Loucy (cell line): Measurements from ENCODE around the gene SEC14L3.

Experiments used
- H2AFZ ChIP-seq: fragments of 200-600 bp; sonication (generic); 2 replicates; pipeline ENCODE4 v1.6.0; 2016; ENCODE audit warnings: antibody characterized with exemption, mild to moderate bottlenecking, low read length, moderate library complexity
- H3F3A ChIP-seq: fragments of 200-600 bp; 2 replicates; pipeline ENCODE4 v1.6.0; 2016; ENCODE audit warnings: antibody characterized with exemption, low read depth, mild to moderate bottlenecking
- H3K27me3 ChIP-seq: fragments of 200-600 bp; sonication (generic); 2 replicates; pipeline ENCODE4 v1.6.1; 2014; ENCODE audit warnings: low read length, mild to moderate bottlenecking; ENCODE audit not compliant: insufficient read depth, poor library complexity, severe bottlenecking
- H3K36me3 ChIP-seq: fragments of 200-600 bp; sonication (generic); 2 replicates; pipeline ENCODE4 v1.6.1; 2016; ENCODE audit warnings: low read length; ENCODE audit not compliant: insufficient read depth
- H3K4me1 ChIP-seq: fragments of 200-600 bp; sonication (generic); 2 replicates; pipeline ENCODE4 v1.5.1; 2014; ENCODE audit warnings: low read length, mild to moderate bottlenecking; ENCODE audit not compliant: insufficient read depth, poor library complexity, severe bottlenecking
- H3K4me2 ChIP-seq: fragments of 200-600 bp; sonication (generic); 2 replicates; pipeline ENCODE4 v1.6.0; 2014; ENCODE audit warnings: antibody characterized with exemption, low read length, low read depth, mild to moderate bottlenecking; ENCODE audit not compliant: poor library complexity, severe bottlenecking
- H3K4me3 ChIP-seq: fragments of 200-600 bp; sonication (generic); 2 replicates; pipeline ENCODE4 v1.5.1; 2014; ENCODE audit warnings: low read length, mild to moderate bottlenecking, mixed read lengths; ENCODE audit not compliant: poor library complexity, severe bottlenecking
- H3K79me2 ChIP-seq: fragments of 200-600 bp; sonication (generic); 2 replicates; pipeline ENCODE4 v1.6.1; 2014; ENCODE audit warnings: low read length; ENCODE audit not compliant: insufficient read depth
- H3K9ac ChIP-seq: fragments of 200-600 bp; sonication (generic); 2 replicates; pipeline ENCODE4 v1.6.0; 2014; ENCODE audit warnings: mild to moderate bottlenecking, low read depth, low read length, moderate library complexity; ENCODE audit not compliant: poor library complexity, severe bottlenecking
- H3K9me2 ChIP-seq: fragments of 200-600 bp; sonication (generic); replicated peaks from 2 replicates; pipeline ENCODE4 v1.6.1; 2016; ENCODE audit warnings: low read depth, low read length, mixed read lengths
- H3K9me3 ChIP-seq: fragments of 200-600 bp; sonication (generic); 2 replicates; pipeline ENCODE4 v1.6.1; 2014; ENCODE audit warnings: mild to moderate bottlenecking, antibody characterized with exemption, low read length, low read depth; ENCODE audit not compliant: insufficient read depth
- H4K20me1 ChIP-seq: fragments of 200-600 bp; sonication (generic); 2 replicates; pipeline ENCODE4 v1.6.0; 2014; ENCODE audit warnings: antibody characterized with exemption, low read length, mild to moderate bottlenecking; ENCODE audit not compliant: insufficient read depth, poor library complexity, severe bottlenecking
- EZH2phosphoT487 ChIP-seq: fragments of 200-600 bp; IDR thresholded peaks from 2 replicates; pipeline ENCODE4 v1.6.1; 2018; ENCODE audit warnings: antibody characterized with exemption, mild to moderate bottlenecking, moderate library complexity, borderline replicate concordance
- TF ChIP-seq, protein P1 (sequence below): fragments of 200-600 bp; sonication (generic); conservative IDR thresholded peaks from 2 replicates; pipeline ENCODE4 v1.5.1; 2014; ENCODE audit warnings: mild to moderate bottlenecking, antibody characterized with exemption, low read length

SEC14L3 gene

DNA sequence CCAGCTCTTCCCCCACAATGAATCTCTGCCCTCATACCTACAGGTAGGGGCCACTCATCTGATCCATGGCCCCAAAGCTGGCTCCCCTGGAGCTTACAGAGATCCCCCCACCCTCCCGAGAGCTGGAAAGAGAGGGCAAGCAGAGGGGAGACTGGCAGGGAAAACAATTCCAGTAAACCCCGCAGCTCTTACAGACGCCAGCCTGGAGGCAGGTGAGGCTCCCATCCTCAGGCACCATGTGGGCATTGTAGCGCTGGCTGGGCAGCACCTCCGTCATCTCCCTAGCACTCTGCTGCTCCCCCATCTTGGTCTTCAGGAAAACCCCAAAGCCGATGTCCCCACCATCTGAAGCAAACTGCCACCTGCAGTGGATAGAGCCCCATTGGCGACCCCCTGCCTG, 19.6 kb upstream of the SEC14L3 start:
- no peaks in the 10 kb centered on the region for H3K79me2 ChIP-seq
- no peaks in the 10 kb centered on the region for H4K20me1 ChIP-seq
- no peaks in the 10 kb centered on the region for H3F3A ChIP-seq
- H3K4me2 ChIP-seq = no peak overlapping the region
- no peak overlapping the region for H2AFZ ChIP-seq
- no peaks in the 10 kb centered on the region for H3K9me2 ChIP-seq
- no peak overlapping the region for H3K4me3 ChIP-seq
- no peaks in the 10 kb centered on the region for H3K4me1 ChIP-seq
- TF ChIP-seq, protein P1, sequence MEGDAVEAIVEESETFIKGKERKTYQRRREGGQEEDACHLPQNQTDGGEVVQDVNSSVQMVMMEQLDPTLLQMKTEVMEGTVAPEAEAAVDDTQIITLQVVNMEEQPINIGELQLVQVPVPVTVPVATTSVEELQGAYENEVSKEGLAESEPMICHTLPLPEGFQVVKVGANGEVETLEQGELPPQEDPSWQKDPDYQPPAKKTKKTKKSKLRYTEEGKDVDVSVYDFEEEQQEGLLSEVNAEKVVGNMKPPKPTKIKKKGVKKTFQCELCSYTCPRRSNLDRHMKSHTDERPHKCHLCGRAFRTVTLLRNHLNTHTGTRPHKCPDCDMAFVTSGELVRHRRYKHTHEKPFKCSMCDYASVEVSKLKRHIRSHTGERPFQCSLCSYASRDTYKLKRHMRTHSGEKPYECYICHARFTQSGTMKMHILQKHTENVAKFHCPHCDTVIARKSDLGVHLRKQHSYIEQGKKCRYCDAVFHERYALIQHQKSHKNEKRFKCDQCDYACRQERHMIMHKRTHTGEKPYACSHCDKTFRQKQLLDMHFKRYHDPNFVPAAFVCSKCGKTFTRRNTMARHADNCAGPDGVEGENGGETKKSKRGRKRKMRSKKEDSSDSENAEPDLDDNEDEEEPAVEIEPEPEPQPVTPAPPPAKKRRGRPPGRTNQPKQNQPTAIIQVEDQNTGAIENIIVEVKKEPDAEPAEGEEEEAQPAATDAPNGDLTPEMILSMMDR = no peak
- TF ChIP-seq EZH2phosphoT487 = no peak
- no peaks in the 10 kb centered on the region for H3K27me3 ChIP-seq
- H3K9me3 ChIP-seq = no peaks in the 10 kb centered on the region
- no peaks in the 10 kb centered on the region for H3K36me3 ChIP-seq
- H3K9ac ChIP-seq = no peak overlapping the region

DNA sequence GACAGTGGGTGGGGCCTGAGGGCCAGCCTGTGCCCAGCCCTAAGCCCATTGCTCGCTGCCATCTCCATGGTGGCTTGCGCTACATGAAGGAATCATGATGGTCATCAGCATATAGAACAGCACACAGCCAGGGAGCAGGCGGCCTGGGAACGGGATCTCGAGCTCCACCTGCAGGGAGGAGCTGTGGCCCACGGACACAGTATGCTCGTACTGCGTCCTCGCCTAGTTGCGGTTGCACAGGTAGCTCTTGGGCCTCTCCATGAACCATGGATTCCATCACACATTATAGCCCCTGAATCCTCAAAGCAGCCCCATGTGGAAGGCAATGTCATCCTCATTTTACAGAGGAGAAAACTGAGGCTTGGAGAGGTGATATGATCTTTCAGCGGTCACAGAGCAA, 18.6 kb upstream of the SEC14L3 start:
- Histone ChIP-seq H3K27me3 (no peaks in the 10 kb centered on the region), H3K79me2 (no peaks in the 10 kb centered on the region)

DNA sequence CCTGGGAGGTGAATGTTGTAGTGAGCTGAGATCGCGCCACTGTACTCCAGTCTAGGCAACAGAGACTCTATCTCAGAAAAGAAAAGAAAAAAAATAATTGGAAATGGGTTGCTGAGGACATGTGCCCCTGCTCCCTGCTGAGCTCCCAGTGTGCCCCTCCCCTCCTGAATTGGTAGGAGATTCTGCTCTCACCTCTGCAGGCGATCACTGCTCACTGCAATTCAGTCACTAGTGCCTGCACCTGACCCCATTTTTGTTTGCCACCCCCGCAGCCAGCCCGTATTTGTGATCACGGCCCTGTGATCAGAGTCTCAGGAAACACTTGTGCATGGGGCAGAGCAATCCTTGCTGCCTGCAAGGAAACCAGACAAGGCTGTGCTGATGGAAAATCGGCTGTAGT, 16.3 kb upstream of the SEC14L3 start:
- Histone ChIP-seq H3K9me3 (no peaks in the 10 kb centered on the region), H3K79me2 (no peaks in the 10 kb centered on the region), H2AFZ (no peak overlapping the region), H3K36me3 (no peaks in the 10 kb centered on the region), H3K4me1 (no peaks in the 10 kb centered on the region), H3K4me2 (no peak overlapping the region), H4K20me1 (no peaks in the 10 kb centered on the region), H3K27me3 (no peaks in the 10 kb centered on the region), H3K4me3 (no peak overlapping the region), H3F3A (no peaks in the 10 kb centered on the region), H3K9me2 (no peaks in the 10 kb centered on the region), H3K9ac (no peak overlapping the region)
- TF ChIP-seq, protein P1 = no peak
- no peak for TF ChIP-seq EZH2phosphoT487

More for the DNA sequence above, 18.6 kb upstream of the SEC14L3 start:
- no peak overlapping the region for H3K4me3 ChIP-seq
- TF ChIP-seq EZH2phosphoT487 = no peak
- TF ChIP-seq, protein P1 = no peak; the same call in 1 of the 2 replicates
- H3K36me3 ChIP-seq = no peaks in the 10 kb centered on the region
- no peaks in the 10 kb centered on the region for H3K9me3 ChIP-seq
- H3K4me2 ChIP-seq = no peak overlapping the region
- no peaks in the 10 kb centered on the region for H3F3A ChIP-seq
- no peak overlapping the region for H2AFZ ChIP-seq
- H3K9me2 ChIP-seq = no peaks in the 10 kb centered on the region
- no peak overlapping the region for H3K9ac ChIP-seq
- no peaks in the 10 kb centered on the region for H3K4me1 ChIP-seq
- no peaks in the 10 kb centered on the region for H4K20me1 ChIP-seq
